ENCODE results near the gene CFAP97. TPM values are rescaled to one million over a fixed set of nuclear protein-coding genes. Genes with fewer than 3 reads are reported as not detected.

The CFAP97 gene
- 19.1 TPM for total RNA-seq
- 10 to 100 TPM; 19.1 to 30.9 (median 25.0) TPM for polyA plus RNA-seq (ENCODE audit: insufficient read depth in 1 of 8, insufficient read length in 8 of 8, low replicate concordance in 1 of 8)
- long read RNA-seq, donor 1, full-length matches to known transcripts = 3 of 3 reads
- long read RNA-seq, donor 1, partial matches to known transcripts = 0 of 3 reads
- long read RNA-seq, donor 1, other reads (novel, unspliced or antisense) = 0 of 3 reads
- long read RNA-seq, donor 2 = 0 reads
- long read RNA-seq, donor 3, full-length matches to known transcripts = 3 of 3 reads
- long read RNA-seq, donor 3, partial matches to known transcripts = 0 of 3 reads
- long read RNA-seq, donor 3, other reads (novel, unspliced or antisense) = 0 of 3 reads
- long read RNA-seq, donor 4, full-length matches to known transcripts = 3 of 3 reads
- long read RNA-seq, donor 4, partial matches to known transcripts = 0 of 3 reads
- long read RNA-seq, donor 4, other reads (novel, unspliced or antisense) = 0 of 3 reads
- long read RNA-seq, donor 5, full-length matches to known transcripts = 6 of 26 reads
- long read RNA-seq, donor 5, partial matches to known transcripts = 14 of 26 reads
- long read RNA-seq, donor 5, other reads (novel, unspliced or antisense) = 6 of 26 reads
- long read RNA-seq, donor 6, full-length matches to known transcripts = 4 of 4 reads
- long read RNA-seq, donor 6, partial matches to known transcripts = 0 of 4 reads
- long read RNA-seq, donor 6, other reads (novel, unspliced or antisense) = 0 of 4 reads
- long read RNA-seq, donor 7, full-length matches to known transcripts = 2 of 2 reads
- long read RNA-seq, donor 7, partial matches to known transcripts = 0 of 2 reads
- long read RNA-seq, donor 7, other reads (novel, unspliced or antisense) = 0 of 2 reads
- long read RNA-seq, donor 8, full-length matches to known transcripts = 2 of 2 reads
- long read RNA-seq, donor 8, partial matches to known transcripts = 0 of 2 reads
- long read RNA-seq, donor 8, other reads (novel, unspliced or antisense) = 0 of 2 reads
- long read RNA-seq, donor 9, full-length matches to known transcripts = 3 of 16 reads
- long read RNA-seq, donor 9, partial matches to known transcripts = 13 of 16 reads
- long read RNA-seq, donor 9, other reads (novel, unspliced or antisense) = 0 of 16 reads
- long read RNA-seq, donor 10, full-length matches to known transcripts = 5 of 19 reads
- long read RNA-seq, donor 10, partial matches to known transcripts = 14 of 19 reads
- long read RNA-seq, donor 10, other reads (novel, unspliced or antisense) = 0 of 19 reads
- long read RNA-seq, donor 11, full-length matches to known transcripts = 5 of 5 reads
- long read RNA-seq, donor 11, partial matches to known transcripts = 0 of 5 reads
- long read RNA-seq, donor 11, other reads (novel, unspliced or antisense) = 0 of 5 reads

DNA sequence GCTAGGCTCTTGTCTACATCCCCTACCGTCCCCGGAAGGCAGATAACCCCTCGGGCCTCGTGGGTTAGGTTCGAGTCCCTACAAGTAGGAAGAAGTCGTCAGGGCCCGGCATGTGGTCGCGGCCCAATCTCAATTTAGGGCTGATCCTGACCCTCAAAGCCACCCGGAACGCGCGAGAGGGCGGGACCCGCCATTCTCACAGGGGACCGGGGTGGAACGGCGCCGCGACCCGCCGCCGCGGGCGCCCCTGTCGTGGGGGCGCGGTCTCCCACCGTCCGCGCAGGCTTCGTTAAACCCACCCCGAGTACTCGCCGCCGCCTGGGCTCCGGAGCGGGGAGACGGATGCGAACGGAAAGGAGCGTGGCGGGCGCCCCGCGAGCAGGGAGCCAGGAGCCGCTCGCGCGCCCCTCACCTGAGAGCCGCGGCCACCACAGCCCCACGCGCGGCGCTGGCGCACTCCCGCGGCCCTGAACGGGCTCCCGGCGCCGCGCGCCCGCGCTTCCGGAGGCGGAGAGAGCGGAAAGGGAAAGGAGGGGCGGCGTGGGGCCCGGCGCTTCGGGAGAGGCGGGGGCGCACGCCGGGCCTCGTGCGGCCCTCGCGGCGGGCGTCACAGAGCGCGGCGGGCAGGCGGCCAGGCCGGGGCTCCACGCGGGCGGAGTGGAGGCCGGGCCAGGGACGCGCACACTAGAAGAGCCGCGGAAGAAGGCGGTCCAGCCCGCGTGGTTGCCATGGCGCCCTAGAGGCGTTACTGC lies at the start of gene CFAP97:
TSS of gene CFAP97 (minus strand) at position 515 of the 752 bp plus-strand sequence. CDS start 12,804 bp downstream, outside the sequence.
- peak; percentile 97 for DNase-seq
- no peaks in the 10 kb centered on the region for H3K36me3 ChIP-seq (ENCODE audit: control insufficient read depth, insufficient read depth, low read length)
- peaks cover 18% of the 10 kb centered on the region for H3K4me1 ChIP-seq (ENCODE audit: control insufficient read depth, insufficient read depth, low read length)
- H3K4me3 ChIP-seq (ENCODE audit: low read length) = peak within 1 kb of the TSS; percentile 49
- H3K27me3 ChIP-seq (ENCODE audit: control insufficient read depth, insufficient read depth, low read length) = peaks cover 2% of the 10 kb centered on the region
- WGBS (ENCODE audit: insufficient coverage) = under 1% methylated on average over 95 of the region's 103 CpGs
- H3K9me3 ChIP-seq (replicated peaks; ENCODE audit: control insufficient read depth, low read depth, low read length) = no peaks in the 10 kb centered on the region
- peak within 1 kb of the TSS; percentile 92 for H3K27ac ChIP-seq (ENCODE audit: low read length)

- no peaks in the 10 kb centered on the region for H3K27me3 ChIP-seq (ENCODE audit: control insufficient read depth, insufficient read depth, low read length)
- H3K4me1 ChIP-seq (ENCODE audit: control insufficient read depth, insufficient read depth, low read length) = peaks cover 4% of the 10 kb centered on the region
- H3K4me3 ChIP-seq (ENCODE audit: low read length) = no peak overlapping the region
- no peak for DNase-seq
- WGBS (ENCODE audit: insufficient coverage) = no CpG with 5 or more reads among the region's 2 CpGs
- no peak overlapping the region for H3K27ac ChIP-seq (ENCODE audit: low read length)
- no peaks in the 10 kb centered on the region for H3K36me3 ChIP-seq (ENCODE audit: control insufficient read depth, insufficient read depth, low read length)
- no peaks in the 10 kb centered on the region for H3K9me3 ChIP-seq (replicated peaks; ENCODE audit: control insufficient read depth, low read depth, low read length)
Measured at GRCh38 chr4:185249105-185249504, 45.3 kb upstream of the CFAP97 start.

- H3K9me3 ChIP-seq (replicated peaks; ENCODE audit: control insufficient read depth, low read depth, low read length) = no peaks in the 10 kb centered on the region
- H3K4me3 ChIP-seq (ENCODE audit: low read length) = no peak overlapping the region
- no peak for DNase-seq
- H3K36me3 ChIP-seq (ENCODE audit: control insufficient read depth, insufficient read depth, low read length) = no peaks in the 10 kb centered on the region
- 80% methylated on average over 1 of the region's 3 CpGs for WGBS (ENCODE audit: insufficient coverage)
- no peaks in the 10 kb centered on the region for H3K27me3 ChIP-seq (ENCODE audit: control insufficient read depth, insufficient read depth, low read length)
- peaks cover 4% of the 10 kb centered on the region for H3K4me1 ChIP-seq (ENCODE audit: control insufficient read depth, insufficient read depth, low read length)
- no peak overlapping the region for H3K27ac ChIP-seq (ENCODE audit: low read length)
Measured at GRCh38 chr4:185248393-185249039, 44.7 kb upstream of the CFAP97 start.

- no peaks in the 10 kb centered on the region for H3K36me3 ChIP-seq (ENCODE audit: control insufficient read depth, insufficient read depth, low read length)
- peaks cover 4% of the 10 kb centered on the region for H3K4me1 ChIP-seq (ENCODE audit: control insufficient read depth, insufficient read depth, low read length)
- no peaks in the 10 kb centered on the region for H3K9me3 ChIP-seq (replicated peaks; ENCODE audit: control insufficient read depth, low read depth, low read length)
- no peak overlapping the region for H3K4me3 ChIP-seq (ENCODE audit: low read length)
- no peak overlapping the region for H3K27ac ChIP-seq (ENCODE audit: low read length)
- whole genome bisulfite sequencing (ENCODE audit: insufficient coverage) = no CpG with 5 or more reads among the region's 1 CpG
- no peak for DNase-seq
- H3K27me3 ChIP-seq (ENCODE audit: control insufficient read depth, insufficient read depth, low read length) = no peaks in the 10 kb centered on the region
Measured at GRCh38 chr4:185247151-185247550, 43.4 kb upstream of the CFAP97 start.

GRCh38 chr4:185246453-185246852 lies 42.7 kb upstream of the CFAP97 start:
- Histone ChIP-seq H3K4me3 (ENCODE audit: low read length) (no peak overlapping the region), H3K27me3 (ENCODE audit: control insufficient read depth, insufficient read depth, low read length) (no peaks in the 10 kb centered on the region), H3K9me3 (replicated peaks; ENCODE audit: control insufficient read depth, low read depth, low read length) (peaks cover 1% of the 10 kb centered on the region), H3K27ac (ENCODE audit: low read length) (no peak overlapping the region), H3K36me3 (ENCODE audit: control insufficient read depth, insufficient read depth, low read length) (no peaks in the 10 kb centered on the region), H3K4me1 (ENCODE audit: control insufficient read depth, insufficient read depth, low read length) (peaks cover 4% of the 10 kb centered on the region)
- peak; percentile 12 for DNase-seq
- no CpG with 5 or more reads among the region's 1 CpG for WGBS (ENCODE audit: insufficient coverage)

DNA sequence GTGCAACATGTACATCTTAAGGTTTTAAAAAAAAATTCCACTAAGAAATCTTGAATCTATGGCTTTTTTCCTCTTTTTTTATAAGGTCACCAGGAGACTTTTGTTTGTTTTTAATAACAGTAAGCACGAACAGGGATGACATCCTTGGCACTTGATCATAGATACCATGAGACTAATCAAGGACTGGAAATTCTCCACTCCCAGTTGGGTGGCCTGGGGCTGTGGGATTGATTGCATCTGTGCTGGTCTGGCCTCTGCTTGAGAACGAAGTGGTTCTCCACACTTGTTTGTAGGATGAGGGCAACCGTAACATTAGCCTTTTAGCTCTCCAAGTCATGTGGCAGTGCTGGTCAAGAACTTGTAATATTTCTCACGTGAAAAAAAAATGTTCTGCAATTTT lies 41.0 kb upstream of the CFAP97 start:
- WGBS (ENCODE audit: insufficient coverage) = no CpG with 5 or more reads among the region's 4 CpGs
- Histone ChIP-seq H3K36me3 (ENCODE audit: control insufficient read depth, insufficient read depth, low read length) (no peaks in the 10 kb centered on the region), H3K4me3 (ENCODE audit: low read length) (no peak overlapping the region), H3K27me3 (ENCODE audit: control insufficient read depth, insufficient read depth, low read length) (no peaks in the 10 kb centered on the region), H3K27ac (ENCODE audit: low read length) (no peak overlapping the region), H3K9me3 (replicated peaks; ENCODE audit: control insufficient read depth, low read depth, low read length) (peaks cover 2% of the 10 kb centered on the region), H3K4me1 (ENCODE audit: control insufficient read depth, insufficient read depth, low read length) (peaks cover 4% of the 10 kb centered on the region)
- peak; percentile 35 for DNase-seq

DNA sequence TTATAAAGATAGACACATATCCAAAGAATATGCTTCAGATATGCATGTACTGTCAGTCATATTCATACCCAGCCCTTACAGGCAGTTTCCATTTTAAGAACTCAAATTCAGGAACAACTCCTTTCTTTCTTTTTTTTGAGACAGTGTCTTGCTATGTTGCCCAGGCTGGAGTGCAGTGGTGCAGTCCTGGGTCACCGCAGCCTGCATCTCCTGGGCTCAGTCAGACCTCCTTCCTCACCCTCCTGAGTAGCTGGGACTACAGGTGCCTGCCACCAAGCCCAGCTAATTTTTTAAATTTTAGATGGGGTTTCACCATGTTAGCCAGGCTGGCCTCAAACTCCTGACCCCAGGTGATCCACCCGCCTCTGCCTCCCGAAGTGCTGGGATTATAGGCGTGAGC lies 40.1 kb upstream of the CFAP97 start:
- Histone ChIP-seq H3K36me3 (ENCODE audit: control insufficient read depth, insufficient read depth, low read length) (no peaks in the 10 kb centered on the region), H3K27ac (ENCODE audit: low read length) (no peak overlapping the region), H3K9me3 (replicated peaks; ENCODE audit: control insufficient read depth, low read depth, low read length) (peaks cover 2% of the 10 kb centered on the region), H3K27me3 (ENCODE audit: control insufficient read depth, insufficient read depth, low read length) (no peaks in the 10 kb centered on the region), H3K4me3 (ENCODE audit: low read length) (no peak overlapping the region), H3K4me1 (ENCODE audit: control insufficient read depth, insufficient read depth, low read length) (peaks cover 4% of the 10 kb centered on the region)
- WGBS (ENCODE audit: insufficient coverage) = 80% methylated on average over 1 of the region's 4 CpGs
- DNase-seq = no peak

DNA sequence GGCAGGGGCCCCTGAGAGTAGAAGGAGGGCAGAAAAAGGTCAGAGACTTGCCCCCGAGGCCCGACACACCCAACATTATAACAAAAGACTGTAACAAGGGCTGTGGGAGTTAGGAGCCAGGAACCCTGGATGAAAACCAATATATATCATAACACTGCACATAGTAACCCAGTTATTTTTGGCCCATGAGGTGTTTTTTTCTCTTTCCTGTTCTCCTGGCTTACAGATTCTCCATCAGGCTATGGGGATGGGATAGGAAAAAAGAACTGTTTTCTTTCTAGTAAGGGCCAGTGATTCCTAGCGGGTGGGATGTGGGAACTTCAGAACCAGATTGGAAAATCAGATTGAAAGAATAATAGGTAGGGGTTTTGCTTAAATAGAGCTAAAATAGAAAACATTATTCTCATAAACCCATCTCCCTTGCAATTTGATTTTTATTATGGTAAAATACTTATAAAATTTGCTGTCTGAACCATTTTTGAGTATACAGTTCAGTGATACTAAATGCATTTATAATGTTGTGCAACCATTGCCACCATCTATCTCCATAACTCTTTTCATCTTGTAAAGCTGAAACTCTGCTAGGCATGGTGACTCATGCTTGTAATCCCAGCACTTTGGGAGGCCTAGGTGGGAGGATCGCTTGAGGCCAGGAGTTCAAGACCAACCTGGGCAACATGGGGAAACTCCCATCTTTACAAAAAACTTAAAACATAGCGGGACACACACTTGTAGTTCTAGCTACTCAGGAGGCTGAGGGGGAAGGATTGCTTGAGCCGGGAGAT lies 39.1 kb upstream of the CFAP97 start:
- Histone ChIP-seq H3K9me3 (replicated peaks; ENCODE audit: control insufficient read depth, low read depth, low read length) (peaks cover 5% of the 10 kb centered on the region), H3K27ac (ENCODE audit: low read length) (peak overlapping the region; percentile 21), H3K36me3 (ENCODE audit: control insufficient read depth, insufficient read depth, low read length) (no peaks in the 10 kb centered on the region), H3K4me3 (ENCODE audit: low read length) (no peak overlapping the region), H3K27me3 (ENCODE audit: control insufficient read depth, insufficient read depth, low read length) (no peaks in the 10 kb centered on the region), H3K4me1 (ENCODE audit: control insufficient read depth, insufficient read depth, low read length) (peaks cover 4% of the 10 kb centered on the region)
- WGBS (ENCODE audit: insufficient coverage) = no CpG with 5 or more reads among the region's 6 CpGs
- DNase-seq = peak; percentile 47

Data from muscle of leg (tissue), 16 donors.